ENCODE measurements around the gene TMPRSS5.

- TF ChIP-seq CTCF (IDR thresholded peaks at IDR 0.05; ENCODE audit: insufficient read depth, low read depth, low read length) (no peak), EZH2 (IDR thresholded peaks at IDR 0.05; ENCODE audit: insufficient read depth, low read length) (no peak)
Measured at GRCh38 chr11:113674397-113674685, 31.8 kb downstream of the TMPRSS5 start.
